Thymus (tissue), 11 donors: ENCODE measurements around the gene ATG3. TPM values are rescaled to one million over a fixed set of nuclear protein-coding genes. Genes with fewer than 3 reads are reported as not detected.
"Not testable (repeated sequence)": the region's sequence is repeated elsewhere in the genome, so short reads cannot be mapped to it uniquely, and the experiment has no call there.

ENCODE experiments used
- DNase-seq, 9 donors: peaks; one replicate each; pipeline ENCODE4 v3.0.0-alpha.2; 2013; ENCODE audit warnings: low spot score in 9 of 9, low read depth in 6 of 9, missing footprints in 1 of 9
- H3K27ac ChIP-seq, 2 donors: one replicate each; pipeline ENCODE4 v1.5.1; 2013; ENCODE audit warnings: control low read depth in 1 of 2, low read depth in 1 of 2, low read length in 1 of 2, mild to moderate bottlenecking in 1 of 2, moderate library complexity in 1 of 2
- H3K27me3 ChIP-seq, 2 donors: one replicate each; pipeline ENCODE4 v1.5.1; 2013; ENCODE audit warnings: low read length in 1 of 2; ENCODE audit not compliant: control insufficient read depth in 2 of 2, insufficient read depth in 1 of 2
- H3K36me3 ChIP-seq, 2 donors: one replicate each; pipeline ENCODE4 v1.5.1; 2013; ENCODE audit warnings: low read length in 1 of 2, mild to moderate bottlenecking in 1 of 2, moderate library complexity in 1 of 2; ENCODE audit not compliant: control insufficient read depth in 2 of 2, insufficient read depth in 2 of 2
- H3K4me1 ChIP-seq, 2 donors: one replicate each; pipeline ENCODE4 v1.5.1; 2013; ENCODE audit warnings: low read length in 2 of 2; ENCODE audit not compliant: control insufficient read depth in 2 of 2, insufficient read depth in 2 of 2
- H3K4me3 ChIP-seq, 2 donors: one replicate each; pipeline ENCODE4 v1.5.1; 2013; ENCODE audit warnings: low read length in 2 of 2, control low read depth in 1 of 2, mild to moderate bottlenecking in 1 of 2
- H3K9me3 ChIP-seq, 2 donors: one replicate each; pipeline ENCODE4 v1.5.1; 2013; ENCODE audit warnings: low read length in 1 of 2, mild to moderate bottlenecking in 1 of 2; ENCODE audit not compliant: control insufficient read depth in 2 of 2, insufficient read depth in 1 of 2
- whole genome bisulfite sequencing: extraction: QIAGEN DNeasy Blood & Tissue Kit; methylation state at CpG from one replicate; pipeline ENCODE4 v1.1.7; 2013; 5-methylcytosine and 5-hydroxymethylcytosine counted together
- polyA plus RNA-seq: library from polyadenylated mRNA; stranded (reverse); fragments of 200-250 nt; gene quantifications from one replicate; pipeline ENCODE4 v1.2.3, GENCODE V29; 2013
- total RNA-seq: library from RNA; stranded (reverse); fragments of 120-200 nt; gene quantifications from one replicate; pipeline ENCODE4 v1.2.4, GENCODE V29; 2013
- donor health status: healthy.

The ATG3 gene
- total and polyA plus RNA-seq, 2 donors: 56.4 to 73.1 TPM

GRCh38 chr3:112497897-112498548 lies 63.7 kb downstream of the ATG3 start:
- Histone ChIP-seq H3K36me3 (no peaks in the 10 kb centered on the region), H3K4me3 (peak overlapping the region; percentile 41 to 42), H3K27ac (peak overlapping the region in 1 of 2 donors; percentile 74), H3K27me3 (no peaks in the 10 kb centered on the region), H3K9me3 (no peaks in the 10 kb centered on the region), H3K4me1 (peaks cover 3 to 10% of the 10 kb centered on the region in 2 donors)
- 89% methylated on average over 11 of the region's 11 CpGs for WGBS
- no peak for DNase-seq

GRCh38 chr3:112496366-112497067 lies 65.2 kb downstream of the ATG3 start:
- Histone ChIP-seq H3K36me3 (no peaks in the 10 kb centered on the region), H3K9me3 (no peaks in the 10 kb centered on the region), H3K4me3 (peak overlapping the region; percentile 25 to 42), H3K27me3 (no peaks in the 10 kb centered on the region), H3K27ac (peak overlapping the region in 1 of 2 donors; percentile 13), H3K4me1 (peaks cover 3 to 10% of the 10 kb centered on the region in 2 donors)
- 75% methylated on average over 5 of the region's 5 CpGs for WGBS
- no peak for DNase-seq

GRCh38 chr3:112494448-112494767 lies 67.4 kb downstream of the ATG3 start:
- H3K36me3 ChIP-seq, H3K4me3 ChIP-seq, DNase-seq, H3K9me3 ChIP-seq, H3K4me1 ChIP-seq, H3K27me3 ChIP-seq, H3K27ac ChIP-seq: not testable (repeated sequence)
- 97% methylated on average over 3 of the region's 3 CpGs for WGBS

- no peaks in the 10 kb centered on the region for H3K36me3 ChIP-seq
- 97% methylated on average over 1 of the region's 1 CpG for WGBS
- DNase-seq: no peak
- H3K4me1 ChIP-seq: peaks cover 3 to 4% of the 10 kb centered on the region in 2 donors
- H3K27me3 ChIP-seq: no peaks in the 10 kb centered on the region
- H3K9me3 ChIP-seq: no peaks in the 10 kb centered on the region
- H3K27ac ChIP-seq: no peak overlapping the region
- no peak overlapping the region for H3K4me3 ChIP-seq
These were observed 69.6 kb downstream of the ATG3 start for GRCh38 chr3:112492124-112492523.

- Histone ChIP-seq H3K4me1 (peaks cover 0 to 2% of the 10 kb centered on the region in 2 donors), H3K9me3 (no peaks in the 10 kb centered on the region), H3K36me3 (no peaks in the 10 kb centered on the region), H3K27me3 (no peaks in the 10 kb centered on the region), H3K4me3 (no peak overlapping the region), H3K27ac (no peak overlapping the region)
- no peak for DNase-seq
These were observed 70.4 kb downstream of the ATG3 start for GRCh38 chr3:112491373-112491772.

GRCh38 chr3:112489674-112490479 lies 71.9 kb downstream of the ATG3 start:
- H3K9me3 ChIP-seq: no peaks in the 10 kb centered on the region
- no peaks in the 10 kb centered on the region for H3K36me3 ChIP-seq
- WGBS: 90% methylated on average over 4 of the region's 4 CpGs
- no peaks in the 10 kb centered on the region for H3K4me1 ChIP-seq
- no peak overlapping the region for H3K4me3 ChIP-seq
- no peak for DNase-seq
- H3K27me3 ChIP-seq: no peaks in the 10 kb centered on the region
- no peak overlapping the region for H3K27ac ChIP-seq

- no peak overlapping the region for H3K27ac ChIP-seq
- H3K4me3 ChIP-seq: no peak overlapping the region
- no peaks in the 10 kb centered on the region for H3K9me3 ChIP-seq
- H3K4me1 ChIP-seq: no peaks in the 10 kb centered on the region
- 97% methylated on average over 7 of the region's 7 CpGs for WGBS
- no peak for DNase-seq
- H3K36me3 ChIP-seq: no peaks in the 10 kb centered on the region
- no peaks in the 10 kb centered on the region for H3K27me3 ChIP-seq
These were observed 74.8 kb downstream of the ATG3 start for GRCh38 chr3:112486811-112487505.

GRCh38 chr3:112484352-112484751 lies 77.4 kb downstream of the ATG3 start:
- Histone ChIP-seq H3K4me3 (no peak overlapping the region), H3K36me3 (no peaks in the 10 kb centered on the region), H3K4me1 (peaks cover 0 to 5% of the 10 kb centered on the region in 2 donors), H3K27ac (no peak overlapping the region), H3K27me3 (no peaks in the 10 kb centered on the region), H3K9me3 (no peaks in the 10 kb centered on the region)
- no peak for DNase-seq
- 98% methylated on average over 4 of the region's 4 CpGs for WGBS

- peaks cover 0 to 5% of the 10 kb centered on the region in 2 donors for H3K4me1 ChIP-seq
- 47% methylated on average over 1 of the region's 1 CpG for WGBS
These were observed 79.1 kb downstream of the ATG3 start for GRCh38 chr3:112482675-112483074.

More at GRCh38 chr3:112482675-112483074, 79.1 kb downstream of the ATG3 start:
- Histone ChIP-seq H3K27ac (no peak overlapping the region), H3K27me3 (no peaks in the 10 kb centered on the region), H3K36me3 (no peaks in the 10 kb centered on the region), H3K9me3 (no peaks in the 10 kb centered on the region), H3K4me3 (no peak overlapping the region)
- no peak for DNase-seq
